Right renal pelvis (tissue), 4 donors: ENCODE data around the gene SIK3. TPM values are rescaled to one million over a fixed set of nuclear protein-coding genes. Genes with fewer than 3 reads are reported as not detected.

ENCODE experiments used
- DNase-seq, 4 donors: peaks; one replicate each; pipeline ENCODE4 v3.0.0-alpha.2; 2013; ENCODE audit warnings: low read depth in 4 of 4, low spot score in 3 of 4, missing footprints in 1 of 4
- polyA plus RNA-seq, 4 donors: library from polyadenylated mRNA; unstranded; fragments of 120-200 nt; gene quantifications; one replicate each; pipeline ENCODE4 v1.2.1, GENCODE V29; 2013; ENCODE audit not compliant: insufficient read length in 4 of 4

SIK3 gene
- polyA plus RNA-seq, 4 donors: 30.9 to 35.9 (median 34.4) TPM

DNA sequence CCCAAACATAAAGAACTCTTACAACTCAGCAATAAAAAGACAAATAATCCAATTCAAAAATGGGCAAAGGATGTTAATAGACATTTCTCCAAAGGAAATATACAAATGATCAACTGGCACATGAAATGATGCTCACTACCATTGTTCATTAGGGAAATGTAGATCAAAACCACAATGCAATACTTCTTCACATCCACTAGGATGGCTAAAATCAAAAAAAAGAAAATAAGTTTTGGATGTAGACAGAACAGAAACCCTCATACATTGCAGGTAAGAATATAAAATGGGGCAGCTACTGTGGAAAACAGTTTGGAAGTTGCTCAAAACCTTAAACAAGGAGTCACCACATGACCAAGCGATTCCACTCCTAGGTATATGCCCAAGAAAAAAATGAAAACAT, 16.3 kb downstream of the SIK3 start:
- no peak for DNase-seq

DNA sequence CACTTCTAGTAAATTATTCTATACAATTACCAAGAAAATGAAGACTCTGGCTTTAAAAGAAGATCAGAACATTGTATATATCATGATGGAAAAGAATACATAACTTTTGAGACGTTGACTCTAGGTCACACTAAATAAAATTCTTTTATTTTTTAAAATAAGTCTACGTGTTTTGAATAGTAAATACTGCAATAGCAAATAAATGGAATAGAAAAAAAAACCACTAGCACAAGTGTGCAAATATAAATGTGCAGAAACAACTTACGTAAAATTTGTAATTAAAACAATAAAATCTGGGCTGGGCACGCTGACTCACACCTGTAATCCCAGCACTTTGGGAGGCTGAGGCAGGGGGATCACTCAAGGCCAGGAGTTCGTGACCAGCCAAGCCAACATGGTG, 17.9 kb downstream of the SIK3 start:
- no peak for DNase-seq

DNA sequence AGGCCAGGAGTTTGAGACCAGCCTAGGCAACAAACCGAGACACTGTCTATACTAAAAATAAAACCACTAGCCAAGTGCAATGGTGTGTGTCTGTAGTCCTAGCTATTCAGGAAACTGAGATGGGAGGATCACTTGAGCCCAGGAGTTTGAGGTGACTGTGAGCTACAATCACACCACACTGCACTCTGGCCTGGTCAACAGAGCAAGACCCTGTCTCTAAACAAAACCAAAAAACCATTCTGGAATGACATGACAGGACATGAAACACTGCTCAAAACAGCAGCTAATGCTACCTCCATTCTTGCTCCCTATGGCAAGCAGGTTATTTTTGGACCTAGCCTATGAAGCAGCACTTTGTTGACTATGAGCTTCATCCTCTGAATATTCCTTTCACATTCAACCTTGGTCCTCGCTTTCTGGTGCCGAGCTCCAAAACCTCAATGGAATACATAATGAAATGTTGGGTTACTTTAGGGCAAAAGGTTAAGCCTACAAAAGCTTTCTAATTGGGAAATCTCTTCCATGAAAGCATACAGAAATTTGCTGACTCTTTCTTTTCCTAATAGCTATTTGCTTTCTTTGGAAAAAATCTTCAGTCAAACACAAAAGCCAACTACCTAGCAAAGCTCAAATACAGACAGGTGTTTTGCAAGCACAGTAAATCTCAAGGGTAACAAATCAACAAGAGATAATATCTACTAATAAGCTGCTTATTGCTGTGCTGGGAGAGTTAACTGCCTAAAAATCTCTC, 21.1 kb downstream of the SIK3 start:
- no peak for DNase-seq

DNA sequence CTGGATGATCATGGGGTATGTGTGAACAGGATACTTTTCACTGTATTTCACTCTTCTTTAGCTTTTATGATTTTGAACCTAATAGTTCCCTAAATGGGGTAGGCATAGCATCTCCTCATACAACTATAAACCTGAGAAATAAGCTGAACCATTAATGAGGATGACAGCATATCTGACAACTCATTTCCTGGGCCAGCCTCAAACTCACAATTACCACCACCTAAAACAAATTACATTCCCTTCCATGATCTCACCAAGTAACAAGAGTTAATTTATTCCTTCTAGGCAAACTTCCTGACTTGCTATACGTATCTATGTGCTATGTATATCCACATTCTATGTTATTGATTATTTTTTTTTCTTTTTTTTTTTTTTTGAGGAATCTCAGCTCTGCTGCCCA, 23.0 kb downstream of the SIK3 start:
- no peak for DNase-seq

DNA sequence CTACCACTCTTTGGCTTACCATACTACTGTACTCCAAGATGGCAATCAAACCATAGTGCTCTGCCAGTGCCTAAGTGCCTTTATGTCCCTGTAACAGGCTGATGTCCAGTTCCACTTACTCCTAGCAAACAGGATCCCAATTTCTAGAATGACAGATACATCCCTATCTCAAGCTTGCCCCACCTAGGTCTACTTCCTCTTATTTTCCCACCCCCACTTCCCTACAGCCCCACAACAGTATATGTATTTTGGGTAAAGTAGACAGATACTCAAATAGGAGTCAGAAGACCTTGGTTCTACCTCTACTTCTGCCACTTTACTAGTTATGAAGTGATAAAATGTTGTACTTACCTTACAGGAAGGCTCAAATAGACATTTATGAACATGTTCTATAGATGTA, 24.1 kb downstream of the SIK3 start:
- DNase-seq: no peak

DNA sequence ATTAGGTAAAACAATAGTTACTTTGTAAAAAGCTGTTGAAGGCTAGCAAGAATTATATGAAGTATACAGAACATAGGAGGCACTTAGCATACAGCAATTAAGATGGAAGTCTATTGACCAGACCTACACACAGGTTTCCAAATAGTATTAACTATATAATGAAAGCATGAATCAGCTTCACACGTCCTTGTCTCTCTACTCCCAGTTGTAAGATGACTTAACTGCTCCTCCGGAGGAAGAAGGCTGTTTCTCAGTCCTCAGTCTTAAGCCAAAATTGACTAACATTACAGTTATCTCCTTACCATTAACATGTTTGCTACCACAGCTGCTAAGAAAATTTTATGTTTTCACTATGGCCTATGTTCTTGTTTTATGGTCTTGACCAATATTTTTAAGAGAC, 24.7 kb downstream of the SIK3 start:
- no peak for DNase-seq

GRCh38 chr11:117072517-117073461, 25.4 kb downstream of the SIK3 start:
- DNase-seq: no peak

DNA sequence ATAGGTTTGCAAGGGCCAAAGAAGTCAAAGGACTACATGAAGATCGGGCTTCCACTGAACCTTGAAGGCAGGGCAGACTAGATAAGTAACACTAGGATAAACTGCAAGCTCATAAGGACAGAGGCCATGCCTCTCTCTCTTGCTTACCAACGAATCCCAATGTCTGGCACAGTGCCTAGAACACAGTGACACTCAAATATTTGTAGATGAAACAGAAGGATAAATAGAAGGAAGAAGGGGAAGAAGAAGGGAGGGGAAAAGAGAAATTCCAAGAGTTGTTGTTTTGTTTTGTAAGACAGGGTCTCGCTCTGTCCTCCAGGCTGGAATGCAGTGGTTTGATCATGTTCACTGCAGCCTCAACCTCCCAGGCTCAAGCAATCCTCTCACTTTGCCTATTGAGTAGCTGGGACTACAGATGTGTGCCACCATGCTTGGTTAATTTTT, 26.9 kb downstream of the SIK3 start:
- no peak for DNase-seq

- DNase-seq: no peak
These were observed 28.2 kb downstream of the SIK3 start for GRCh38 chr11:117070016-117070415.

DNA sequence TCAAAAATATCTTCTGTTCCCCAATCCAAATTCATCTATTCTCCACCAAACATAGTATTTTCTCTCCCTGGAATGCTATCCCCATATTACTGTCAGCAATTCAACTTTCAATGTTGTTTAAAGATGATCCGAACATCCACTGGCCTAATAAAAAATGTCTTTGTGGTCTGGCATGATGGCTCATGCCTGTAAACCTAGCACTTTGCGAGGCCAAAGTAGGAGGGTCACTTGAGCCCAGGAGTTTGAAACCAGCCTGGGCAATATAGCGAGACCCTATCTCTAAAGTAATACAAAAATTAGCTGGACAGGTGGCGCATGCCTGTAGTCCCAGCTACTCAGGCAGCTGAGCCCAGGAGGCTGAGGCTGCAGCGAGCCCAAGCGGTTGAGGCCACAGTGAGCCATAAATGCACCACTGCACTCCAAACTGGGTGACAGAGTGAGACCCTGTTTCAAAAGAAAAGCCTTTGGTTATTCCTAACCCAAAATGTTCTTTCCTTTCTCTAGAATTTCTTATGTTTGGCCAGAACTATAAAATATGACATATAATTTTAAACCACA, 29.8 kb downstream of the SIK3 start:
- no peak for DNase-seq

DNA sequence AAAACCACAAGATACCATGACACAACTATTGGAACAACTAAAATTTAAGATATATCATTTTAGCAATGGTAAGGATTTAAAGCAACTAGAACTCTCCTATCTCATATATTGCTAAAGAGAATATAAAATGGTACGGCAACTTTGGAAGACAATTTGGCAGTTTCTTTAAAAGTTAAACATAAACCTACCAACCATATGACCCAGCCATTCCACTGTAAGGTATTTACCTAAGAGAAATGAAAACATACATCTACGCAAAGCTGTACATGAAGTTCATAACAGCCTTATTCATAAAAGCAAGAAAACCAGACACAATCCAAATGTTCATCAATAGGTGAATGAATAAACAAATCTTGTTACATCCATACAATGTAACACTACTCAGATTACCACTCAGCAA, 31.3 kb downstream of the SIK3 start:
- no peak for DNase-seq

DNA sequence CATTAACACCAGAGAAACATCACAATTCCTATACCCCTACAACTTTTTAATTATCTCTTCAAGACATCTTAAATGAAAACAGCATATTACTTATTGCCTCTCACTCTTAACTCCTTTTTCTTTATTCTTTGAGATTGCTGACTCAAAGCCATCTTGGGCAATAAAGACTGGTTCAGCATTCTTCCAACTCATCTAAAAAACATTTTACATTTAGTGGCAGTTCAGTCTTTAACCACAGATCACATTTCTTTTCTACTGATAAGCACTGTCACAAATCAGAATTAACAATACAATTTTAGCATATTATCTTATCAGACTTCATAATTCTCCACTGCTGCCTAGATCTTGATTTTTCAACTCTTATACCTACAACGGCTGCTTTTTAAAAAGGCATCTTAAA, 34.0 kb downstream of the SIK3 start:
- no peak for DNase-seq

GRCh38 chr11:117062498-117062897, 35.7 kb downstream of the SIK3 start:
- no peak for DNase-seq

- no peak for DNase-seq
These were observed 37.0 kb downstream of the SIK3 start for GRCh38 chr11:117061256-117061655.

- DNase-seq: no peak
These were observed 38.5 kb downstream of the SIK3 start for GRCh38 chr11:117059611-117060148.

DNA sequence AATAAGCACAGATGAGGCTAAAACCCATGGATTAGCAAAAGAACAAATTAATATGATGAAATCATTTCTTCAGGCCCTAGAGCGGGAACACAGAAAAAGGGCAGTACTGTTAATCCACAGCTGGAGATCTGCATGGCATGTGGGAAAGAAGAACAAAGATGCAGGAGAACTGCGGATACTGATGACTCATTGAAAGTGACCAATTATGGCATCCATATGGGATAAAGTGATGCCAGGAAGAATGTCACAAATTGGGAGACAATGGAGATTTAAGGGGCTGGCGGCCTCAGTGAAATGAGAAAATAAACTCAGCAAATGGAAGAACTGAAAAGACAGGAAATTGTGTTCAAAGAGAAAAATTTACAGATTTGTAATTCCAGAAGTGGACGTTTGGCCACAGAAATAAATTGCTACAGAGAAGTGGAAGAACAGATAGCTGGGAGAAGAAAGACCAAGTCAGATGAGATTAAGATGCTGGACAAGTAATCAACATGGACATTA, 39.4 kb downstream of the SIK3 start:
- no peak for DNase-seq

- DNase-seq: no peak
These were observed 40.5 kb downstream of the SIK3 start for GRCh38 chr11:117057727-117058126.

DNA sequence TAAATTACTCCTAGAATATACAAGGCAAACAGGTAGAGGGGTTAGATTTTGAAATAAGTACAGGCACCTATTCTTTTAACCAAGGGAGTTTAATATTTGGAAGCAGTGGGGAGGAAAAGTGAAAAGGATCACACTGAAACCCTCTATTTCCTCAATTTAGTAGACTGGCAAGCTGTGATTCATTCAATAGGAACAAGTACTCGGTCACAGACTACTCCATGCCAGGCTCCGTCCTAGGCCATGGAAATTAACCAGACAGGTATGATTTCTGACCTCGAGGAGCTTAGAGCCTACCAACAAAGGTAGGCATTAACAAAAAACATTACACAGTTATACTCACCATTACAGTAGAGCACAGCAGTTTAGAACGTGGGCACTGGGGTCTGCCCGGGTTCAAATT, 40.9 kb downstream of the SIK3 start:
- DNase-seq: no peak

DNA sequence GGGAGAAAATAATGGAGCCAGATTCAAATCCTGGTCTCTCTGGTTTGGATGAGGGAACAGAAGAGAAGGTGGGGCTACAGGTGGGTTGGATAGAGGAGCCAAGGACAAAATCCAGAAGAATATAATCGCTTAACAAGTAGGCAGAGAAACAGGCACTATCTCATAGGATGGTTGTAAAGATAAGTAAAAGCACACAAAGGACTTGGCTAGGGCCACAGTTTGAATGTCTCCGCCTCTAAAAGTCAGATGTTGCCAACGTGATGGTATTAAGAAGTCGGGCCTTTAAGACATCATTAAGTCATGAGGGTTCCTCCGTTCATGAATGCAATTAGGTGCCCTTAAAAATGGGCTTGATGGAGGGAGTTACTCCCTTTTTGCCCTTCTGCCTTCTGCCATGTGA, 42.8 kb downstream of the SIK3 start:
- no peak for DNase-seq

- no peak for DNase-seq
These were observed 43.8 kb downstream of the SIK3 start for GRCh38 chr11:117054382-117054781.
